Activated effector memory CD4-positive, alpha-beta T cell treated with Interleukin-2 at 50 U/mL for 16 hours (primary cell): ENCODE data around the gene ANO9.

ENCODE experiments used
- DNase-seq: peaks from one replicate; pipeline ENCODE4 v3.0.0-alpha.2; 2020

ANO9 gene

GRCh38 chr11:441418-442274, at the start of gene ANO9:
TSS of gene ANO9 (minus strand) at chr11:442011. CDS start at chr11:441926, 85 bp downstream.
- DNase-seq: peak; percentile 56

DNA sequence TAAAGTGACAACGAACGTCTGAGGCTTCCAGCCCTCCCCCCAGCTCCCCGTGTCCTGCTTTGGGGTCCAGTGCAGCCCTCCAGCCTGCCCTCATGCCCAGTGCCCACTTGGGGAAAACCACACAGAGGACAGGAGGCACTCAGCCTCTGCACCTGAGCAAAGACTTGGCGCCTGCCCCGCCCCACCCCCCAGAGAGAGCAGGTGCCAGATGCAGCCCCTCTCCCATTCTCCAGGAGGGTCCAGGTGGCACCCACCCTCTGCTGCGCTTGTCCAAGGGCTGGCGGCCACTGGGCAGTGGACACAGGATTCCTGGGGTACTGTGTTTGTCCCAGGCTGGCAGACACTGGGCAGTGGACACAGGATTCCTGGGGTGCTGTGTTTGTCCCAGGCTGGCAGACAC, 49.5 kb upstream of the ANO9 start:
- DNase-seq: no peak

- no peak for DNase-seq
Observed at GRCh38 chr11:490930-491260, 49.1 kb upstream of the ANO9 start.

DNA sequence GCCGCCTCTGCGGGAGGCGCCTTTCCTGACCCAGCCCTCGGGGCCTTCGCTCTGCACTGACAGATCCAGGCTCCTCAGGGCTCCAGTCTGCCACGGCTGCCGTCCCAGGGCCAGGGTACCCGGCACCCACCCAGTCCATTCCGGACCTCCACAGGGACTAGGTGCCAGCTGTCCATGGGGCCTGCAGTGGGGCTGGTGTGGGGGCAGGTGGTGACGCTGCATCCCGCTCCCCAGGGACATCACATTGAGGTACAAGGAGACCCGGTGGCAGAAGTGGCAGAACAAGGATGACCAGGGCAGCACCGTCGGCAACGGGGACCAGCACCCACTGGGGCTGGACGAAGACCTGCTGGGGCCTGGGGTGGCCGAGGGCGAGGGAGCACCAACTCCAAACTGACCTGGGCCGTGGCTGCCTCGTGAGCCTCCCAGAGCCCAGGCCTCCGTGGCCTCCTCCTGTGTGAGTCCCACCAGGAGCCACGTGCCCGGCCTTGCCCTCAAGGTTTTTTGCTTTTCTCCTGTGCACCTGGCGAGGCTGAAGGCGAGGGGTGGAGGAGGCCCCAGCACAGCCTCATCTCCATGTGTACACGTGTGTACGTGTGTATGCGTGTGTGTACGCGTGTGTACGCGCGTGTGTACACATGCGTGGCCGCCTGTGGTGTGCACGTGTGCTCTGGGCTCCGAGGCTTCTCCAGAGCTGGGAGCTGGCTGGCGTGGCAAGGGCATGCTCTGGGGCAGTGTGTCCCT, 48.5 kb upstream of the ANO9 start:
- DNase-seq: no peak

DNA sequence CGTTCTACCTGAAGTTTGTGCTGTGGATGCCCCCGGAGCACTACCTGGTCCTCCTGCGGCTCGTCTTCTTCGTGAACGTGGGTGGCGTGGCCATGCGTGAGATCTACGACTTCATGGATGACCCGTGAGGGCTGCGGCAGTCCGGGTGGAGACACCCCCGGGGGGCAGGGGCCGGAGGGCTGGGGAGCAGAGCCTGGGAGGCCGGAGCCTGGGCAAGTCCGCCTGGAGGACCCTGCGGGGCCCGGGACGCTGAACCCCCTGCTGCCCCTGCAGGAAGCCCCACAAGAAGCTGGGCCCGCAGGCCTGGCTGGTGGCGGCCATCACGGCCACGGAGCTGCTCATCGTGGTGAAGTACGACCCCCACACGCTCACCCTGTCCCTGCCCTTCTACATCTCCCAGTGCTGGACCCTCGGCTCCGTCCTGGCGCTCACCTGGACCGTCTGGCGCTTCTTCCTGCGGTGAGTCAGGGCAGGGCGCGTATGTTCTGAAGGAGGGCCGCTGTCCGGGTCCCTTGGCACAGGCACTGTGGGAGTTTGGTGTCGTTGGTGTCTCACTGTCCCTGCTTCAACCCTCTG, 47.9 kb upstream of the ANO9 start:
- DNase-seq: no peak

DNA sequence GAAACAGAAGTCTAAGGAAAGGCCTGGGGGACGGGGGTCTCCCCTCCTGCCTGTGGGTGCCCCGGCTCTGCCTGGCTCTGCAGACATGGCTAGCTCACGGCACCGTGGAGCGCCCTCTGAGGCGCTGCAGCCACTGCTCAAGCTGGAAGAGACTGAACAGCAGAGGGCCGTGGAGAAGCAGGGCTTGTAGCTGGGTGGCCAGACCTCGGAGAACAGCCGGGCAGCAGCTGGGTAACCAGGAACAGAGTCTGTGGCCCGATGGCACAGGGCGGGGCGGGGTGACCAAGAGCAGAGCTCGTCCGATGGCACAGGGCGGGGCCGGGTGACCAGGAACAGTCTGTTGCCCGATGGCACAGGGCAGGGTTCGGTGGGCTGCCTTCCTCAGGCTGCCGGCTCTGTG, 47.2 kb upstream of the ANO9 start:
- no peak for DNase-seq

GRCh38 chr11:488579-488978, 46.8 kb upstream of the ANO9 start:
- DNase-seq: no peak

DNA sequence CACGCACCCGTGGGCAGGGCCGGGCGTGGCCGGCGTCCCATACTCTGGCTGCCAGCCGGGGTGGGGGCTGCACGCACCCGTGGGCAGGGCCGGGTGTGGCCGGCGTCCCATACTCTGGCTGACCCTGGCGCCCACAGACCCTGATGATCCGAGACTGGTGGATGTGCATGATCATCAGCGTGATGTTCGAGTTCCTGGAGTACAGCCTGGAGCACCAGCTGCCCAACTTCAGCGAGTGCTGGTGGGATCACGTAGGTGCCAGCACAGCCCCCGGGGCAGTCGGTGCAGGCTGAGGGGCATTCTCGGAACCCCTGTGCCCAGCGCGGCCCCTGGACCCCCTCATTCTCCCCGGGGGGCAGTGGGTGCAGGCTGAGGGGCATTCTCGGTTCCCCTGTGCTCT, 46.3 kb upstream of the ANO9 start:
- DNase-seq: no peak

DNA sequence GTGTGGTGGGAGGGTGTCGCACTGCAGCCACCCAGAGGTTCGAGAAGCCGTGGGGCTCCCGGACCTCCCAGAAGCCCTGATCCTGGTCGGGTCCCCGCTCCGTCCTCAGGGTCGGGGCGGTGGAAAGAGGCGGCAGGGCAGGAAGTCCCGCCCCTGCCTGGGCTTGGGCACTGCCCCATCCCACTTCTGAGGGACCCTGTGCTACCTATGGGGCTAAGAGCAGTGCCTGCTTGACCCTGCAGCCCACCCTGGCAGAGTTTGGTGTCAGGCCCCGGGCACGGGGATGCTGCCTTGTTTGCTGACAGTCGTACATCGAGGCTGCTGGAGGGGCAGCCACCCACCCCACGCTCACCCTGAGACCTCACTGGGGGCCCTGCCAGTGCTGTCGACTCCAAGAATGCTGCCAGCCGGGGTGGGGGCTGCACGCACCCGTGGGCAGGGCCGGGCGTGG, 45.8 kb upstream of the ANO9 start:
- DNase-seq: no peak

- no peak for DNase-seq
Observed at GRCh38 chr11:486189-486588, 44.4 kb upstream of the ANO9 start.

- DNase-seq: no peak
Observed at GRCh38 chr11:484616-485015, 42.8 kb upstream of the ANO9 start.

GRCh38 chr11:479311-479710, 37.5 kb upstream of the ANO9 start:
- DNase-seq: no peak

DNA sequence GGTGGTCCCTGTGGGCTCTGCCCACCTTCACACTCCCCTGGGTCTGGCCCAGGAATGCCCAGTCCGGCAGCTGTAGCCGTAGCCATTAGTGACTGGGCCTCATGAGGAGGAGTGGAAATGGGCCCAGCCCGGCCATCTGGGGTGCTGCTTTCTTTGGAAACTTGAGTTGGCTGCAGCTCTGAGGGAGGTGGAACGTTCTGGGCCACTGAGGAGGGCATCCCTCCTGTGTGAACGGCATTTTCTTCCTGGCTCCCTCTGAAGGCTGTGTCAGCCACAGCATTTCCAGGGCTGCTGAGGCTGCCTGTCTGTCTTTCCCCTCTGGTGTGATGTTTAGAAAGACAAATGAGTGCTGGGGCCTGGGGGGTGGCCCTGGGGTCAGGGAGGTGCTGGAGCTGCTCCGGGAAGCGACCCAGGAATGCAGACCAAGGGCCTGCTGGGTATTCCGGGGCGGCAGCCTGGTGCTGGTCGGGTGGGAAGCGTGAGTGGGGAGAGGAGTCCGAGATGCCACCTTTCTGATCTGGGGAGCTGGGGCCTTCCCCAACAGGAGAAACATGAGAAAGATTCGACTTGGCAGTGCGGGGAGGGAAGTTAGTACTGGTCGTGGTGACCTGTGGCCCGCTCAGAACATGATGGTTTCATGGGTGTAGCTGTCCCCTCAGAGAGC, 35.4 kb upstream of the ANO9 start:
- DNase-seq: no peak

- DNase-seq: no peak
Observed at GRCh38 chr11:476416-476815, 34.6 kb upstream of the ANO9 start.

DNA sequence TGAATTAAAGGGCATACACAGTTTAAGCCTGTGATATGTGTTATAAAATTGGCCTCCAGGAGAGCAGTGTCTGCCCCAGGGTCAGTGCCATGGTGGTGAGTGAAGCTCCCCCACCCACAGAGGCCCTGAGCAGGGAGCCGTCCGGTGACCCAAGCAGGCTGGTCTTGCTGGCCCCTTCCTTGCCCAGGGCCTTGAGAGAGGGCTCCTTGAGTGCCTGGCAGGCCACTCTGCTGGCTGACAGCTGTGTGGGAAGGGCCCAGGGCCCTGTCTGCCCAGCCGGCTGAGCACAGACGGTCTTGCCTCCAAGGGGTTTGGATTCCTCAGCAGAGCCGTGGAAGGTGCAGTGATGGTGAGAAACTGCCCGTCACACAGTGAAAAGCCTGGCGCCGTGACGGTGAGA, 34.1 kb upstream of the ANO9 start:
- DNase-seq: no peak

DNA sequence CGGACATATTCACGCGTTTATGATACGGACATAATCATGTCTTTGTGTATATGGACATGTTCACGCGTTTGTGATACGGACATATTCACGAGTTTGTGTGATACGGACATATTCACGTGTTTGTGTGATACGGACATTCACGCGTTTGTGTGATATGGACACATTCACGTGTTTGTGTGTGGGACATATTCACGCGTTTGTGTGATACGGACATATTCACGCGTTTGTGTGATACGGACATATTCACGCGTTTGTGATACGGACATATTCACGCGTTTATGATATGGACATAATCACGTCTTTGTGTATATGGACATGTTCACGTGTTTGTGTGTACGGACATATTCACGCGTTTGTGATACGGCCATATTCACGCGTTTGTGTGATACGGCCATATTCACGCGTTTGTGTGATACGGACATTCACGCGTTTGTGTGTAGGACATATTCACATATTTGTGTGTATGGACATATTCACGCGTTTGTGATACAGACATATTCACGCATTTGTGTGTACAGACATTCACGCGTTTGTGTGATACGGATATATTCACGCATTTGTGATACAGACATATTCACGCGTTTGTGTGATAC, 33.2 kb upstream of the ANO9 start:
- no peak for DNase-seq

DNA sequence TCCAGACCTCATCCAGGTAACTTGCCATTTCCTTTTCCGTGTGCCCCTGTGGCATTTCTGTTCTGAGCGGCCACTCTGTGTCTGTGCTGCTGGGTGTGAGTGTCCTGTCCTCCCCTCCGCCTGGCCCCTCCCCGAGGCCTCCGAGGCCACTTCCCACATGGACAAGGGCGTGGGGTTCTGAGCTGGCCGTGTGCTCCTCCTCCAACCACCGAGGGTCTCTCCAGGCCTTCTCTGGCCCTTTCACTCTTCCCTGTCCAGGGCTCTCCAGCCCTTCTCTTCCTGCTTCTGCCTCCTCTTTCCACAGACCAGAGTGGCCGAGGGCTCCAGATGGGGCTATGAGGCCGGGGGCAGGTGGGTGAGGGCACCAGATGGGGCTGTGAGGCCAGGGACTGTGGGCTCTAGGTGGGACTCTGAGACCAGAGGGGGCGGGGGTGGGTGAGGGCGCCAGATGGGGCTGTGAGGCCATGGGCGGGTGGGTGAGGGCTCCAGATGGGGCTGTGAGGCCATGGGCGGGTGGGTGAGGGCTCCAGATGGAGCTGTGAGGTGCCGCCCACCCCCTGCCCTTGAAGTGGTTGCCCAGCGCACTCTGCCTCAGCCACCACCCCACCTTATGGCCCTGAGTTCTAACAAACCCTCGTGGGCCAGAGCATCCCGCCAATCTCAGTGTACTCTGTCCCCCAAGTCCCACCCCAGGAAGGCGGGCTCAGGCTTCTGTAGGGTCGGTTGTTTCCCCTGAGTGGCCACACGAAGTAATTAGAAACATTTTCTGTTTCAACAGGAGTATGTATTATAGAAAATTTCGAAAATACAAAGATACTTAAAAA, 32.4 kb upstream of the ANO9 start:
- DNase-seq: no peak

GRCh38 chr11:473415-473814, 31.6 kb upstream of the ANO9 start:
- DNase-seq: no peak

- DNase-seq: no peak
Observed at GRCh38 chr11:472816-473215, 31.0 kb upstream of the ANO9 start.

GRCh38 chr11:472272-472671, 30.5 kb upstream of the ANO9 start:
- no peak for DNase-seq

GRCh38 chr11:471468-472145, 29.8 kb upstream of the ANO9 start:
- no peak for DNase-seq
